Keratinocyte (primary cell): ENCODE results near the gene MRTFA. TPM values are rescaled to one million over a fixed set of nuclear protein-coding genes. Genes with fewer than 3 reads are reported as not detected.
"Not testable (repeated sequence)": the region's sequence is repeated elsewhere in the genome, so short reads cannot be mapped to it uniquely, and the experiment has no call there.

Experiments
- DNase-seq: peaks from one replicate; pipeline ENCODE4 v3.0.0-alpha.2; 2011; ENCODE audit warnings: low read depth, missing footprints, low spot score
- FAIRE-seq: peaks from 2 replicates; lab custom pipeline; 2011; peaks lifted over from hg19 to GRCh38; lab: Jason Lieb, UNC
- H2AFZ ChIP-seq: 2 replicates; pipeline ENCODE4 v1.6.0; 2012; ENCODE audit warnings: low read length, control low read depth, inconsistent platforms; ENCODE audit not compliant: control insufficient read depth
- H3K27ac ChIP-seq: 2 replicates; pipeline ENCODE4 v1.5.1; 2011; ENCODE audit warnings: low read length; ENCODE audit not compliant: control insufficient read depth, insufficient read depth
- H3K27me3 ChIP-seq: 3 replicates; pipeline ENCODE4 v1.6.0; 2011; ENCODE audit warnings: low read length; ENCODE audit not compliant: control insufficient read depth, insufficient read depth; ENCODE audit errors: extremely low read depth
- H3K36me3 ChIP-seq, 2 experiments: 2 replicates in 1 of 2; 3 replicates in 1 of 2; pipeline ENCODE4 v1.5.1; 2011; ENCODE audit warnings: low read length in 2 of 2, mild to moderate bottlenecking in 1 of 2; ENCODE audit not compliant: control insufficient read depth in 2 of 2, insufficient read depth in 2 of 2; ENCODE audit errors: extremely low read depth in 1 of 2
- H3K4me1 ChIP-seq: 3 replicates; pipeline ENCODE4 v1.5.1; 2011; ENCODE audit warnings: low read length; ENCODE audit not compliant: control insufficient read depth, insufficient read depth; ENCODE audit errors: extremely low read depth
- H3K4me2 ChIP-seq: 3 replicates; pipeline ENCODE4 v1.6.0; 2011; ENCODE audit warnings: low read depth, low read length; ENCODE audit not compliant: control insufficient read depth, insufficient read depth; ENCODE audit errors: extremely low read depth
- H3K4me3 ChIP-seq, 3 experiments: fragments of 200-600 bp in 1 of 3; sonication (generic) in 1 of 3; 2 replicates in 2 of 3; 3 replicates in 1 of 3; pipeline ENCODE4 v1.5.1; 2011 to 2016; ENCODE audit warnings: low read length in 3 of 3, mild to moderate bottlenecking in 3 of 3, control low read depth in 2 of 3, inconsistent platforms in 1 of 3, low read depth in 1 of 3, mixed read lengths in 1 of 3, mixed run types in 1 of 3, moderate library complexity in 1 of 3; ENCODE audit not compliant: control insufficient read depth in 2 of 3, insufficient read depth in 2 of 3; ENCODE audit errors: extremely low read depth in 1 of 3
- H3K79me2 ChIP-seq: 2 replicates; pipeline ENCODE4 v1.6.0; 2012; ENCODE audit warnings: low read length; ENCODE audit not compliant: control insufficient read depth, insufficient read depth
- H3K9ac ChIP-seq: 3 replicates; pipeline ENCODE4 v1.6.0; 2011; ENCODE audit warnings: low read length; ENCODE audit not compliant: control insufficient read depth, insufficient read depth; ENCODE audit errors: extremely low read depth
- H3K9me1 ChIP-seq: 3 replicates; pipeline ENCODE4 v1.6.0; 2011; ENCODE audit warnings: low read length; ENCODE audit not compliant: control insufficient read depth, insufficient read depth; ENCODE audit errors: extremely low read depth
- H3K9me3 ChIP-seq: 2 replicates; pipeline ENCODE4 v1.5.1; 2012; ENCODE audit warnings: low read depth, low read length; ENCODE audit not compliant: control insufficient read depth
- H4K20me1 ChIP-seq: 3 replicates; pipeline ENCODE4 v1.6.0; 2011; ENCODE audit warnings: low read length; ENCODE audit not compliant: control insufficient read depth, insufficient read depth; ENCODE audit errors: extremely low read depth
- EZH2 ChIP-seq: IDR thresholded peaks from one replicate; pipeline ENCODE4 v1.6.1; 2012; ENCODE audit warnings: inconsistent platforms, mild to moderate bottlenecking, low read length, moderate library complexity
- dilution Hi-C: fragments of 300-500 bp; cut with MboI; formaldehyde crosslinking; loops from one replicate; pipeline ENCODE4 v1.7.0; 2020; ENCODE audit warnings: low sequenced_read_pairs; ENCODE audit not compliant: extremely low pct_ligation_motif_present
- polyA plus RNA-seq, 5 experiments: library from polyadenylated mRNA; depleted of rRNA in 3 of 5; stranded (reverse) in 3 of 5; stranded (forward) in 1 of 5; unstranded in 1 of 5; fragments of >200 nt; gene quantifications; 1 replicate in 1 of 5; 2 replicates in 3 of 5; 3 replicates in 1 of 5; pipeline versions ENCODE4 v1.2.1 to v1.2.3, GENCODE V29; 2011 to 2012; ENCODE audit warnings: missing spikeins in 2 of 5, low read depth in 1 of 5, low replicate concordance in 1 of 5
- TF ChIP-seq, protein P1 (sequence below), 3 experiments: IDR thresholded peaks in 1 of 3; conservative IDR thresholded peaks in 1 of 3; optimal IDR thresholded peaks in 1 of 3; 2 replicates in 2 of 3; 3 replicates in 1 of 3; pipeline versions ENCODE3 to v1.5.1; 2011; ENCODE audit warnings: low read length in 3 of 3, mild to moderate bottlenecking in 3 of 3, moderate library complexity in 2 of 3, control low read depth in 1 of 3, inconsistent platforms in 1 of 3; ENCODE audit not compliant: insufficient read depth in 2 of 3; ENCODE audit errors: extremely low read depth in 1 of 3

The MRTFA gene
- polyA plus RNA-seq, 1 donor (not counting 4 experiments of a cell fraction or from before 2014, with no cell fraction given): 6.5 TPM

DNA sequence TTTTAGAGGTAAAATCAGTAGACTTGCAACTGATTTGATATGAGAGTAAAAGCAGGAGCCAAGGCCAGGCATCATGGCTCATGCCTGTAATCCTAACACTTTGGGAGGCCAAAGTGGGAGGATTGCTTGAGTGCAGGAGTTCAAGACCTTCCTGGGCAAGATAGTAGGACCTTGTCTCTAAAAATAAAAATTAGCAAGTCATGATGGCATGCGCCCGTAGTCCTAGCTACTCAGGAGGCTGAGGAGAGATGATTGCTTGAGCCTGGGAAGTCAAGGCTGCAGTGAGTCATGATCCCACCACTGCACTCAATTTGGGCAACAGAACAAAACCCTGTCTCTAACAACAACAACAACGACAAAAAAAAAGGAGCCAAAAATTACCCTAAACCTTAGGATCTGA lies 252.6 kb downstream of the MRTFA start:
- Histone ChIP-seq H3K4me2 (no peak overlapping the region), H3K9ac (no peak overlapping the region), H4K20me1 (no peaks in the 10 kb centered on the region), H3K27ac (no peak overlapping the region), H3K79me2 (peaks cover 45% of the 10 kb centered on the region), H3K36me3 (peaks cover 0 to 1% of the 10 kb centered on the region in 2 experiments), H3K4me3 (no peak overlapping the region), H3K27me3 (no peaks in the 10 kb centered on the region), H2AFZ (no peak overlapping the region), H3K9me1 (peaks cover 3% of the 10 kb centered on the region), H3K4me1 (no peaks in the 10 kb centered on the region), H3K9me3 (no peaks in the 10 kb centered on the region)
- FAIRE-seq (no peak), DNase-seq (no peak)
- no peak for TF ChIP-seq EZH2
- TF ChIP-seq, protein P1, sequence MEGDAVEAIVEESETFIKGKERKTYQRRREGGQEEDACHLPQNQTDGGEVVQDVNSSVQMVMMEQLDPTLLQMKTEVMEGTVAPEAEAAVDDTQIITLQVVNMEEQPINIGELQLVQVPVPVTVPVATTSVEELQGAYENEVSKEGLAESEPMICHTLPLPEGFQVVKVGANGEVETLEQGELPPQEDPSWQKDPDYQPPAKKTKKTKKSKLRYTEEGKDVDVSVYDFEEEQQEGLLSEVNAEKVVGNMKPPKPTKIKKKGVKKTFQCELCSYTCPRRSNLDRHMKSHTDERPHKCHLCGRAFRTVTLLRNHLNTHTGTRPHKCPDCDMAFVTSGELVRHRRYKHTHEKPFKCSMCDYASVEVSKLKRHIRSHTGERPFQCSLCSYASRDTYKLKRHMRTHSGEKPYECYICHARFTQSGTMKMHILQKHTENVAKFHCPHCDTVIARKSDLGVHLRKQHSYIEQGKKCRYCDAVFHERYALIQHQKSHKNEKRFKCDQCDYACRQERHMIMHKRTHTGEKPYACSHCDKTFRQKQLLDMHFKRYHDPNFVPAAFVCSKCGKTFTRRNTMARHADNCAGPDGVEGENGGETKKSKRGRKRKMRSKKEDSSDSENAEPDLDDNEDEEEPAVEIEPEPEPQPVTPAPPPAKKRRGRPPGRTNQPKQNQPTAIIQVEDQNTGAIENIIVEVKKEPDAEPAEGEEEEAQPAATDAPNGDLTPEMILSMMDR (optimal IDR thresholded peaks at IDR 0.05 in 1 of 3, IDR thresholded peaks at IDR 0.05 in 1 of 3, conservative IDR thresholded peaks at IDR 0.05 in 1 of 3; ENCODE audit: extremely low read depth in 1 of 3, insufficient read depth in 2 of 3, low read length in 3 of 3): no peak
- dilution Hi-C loops: no loop called here

DNA sequence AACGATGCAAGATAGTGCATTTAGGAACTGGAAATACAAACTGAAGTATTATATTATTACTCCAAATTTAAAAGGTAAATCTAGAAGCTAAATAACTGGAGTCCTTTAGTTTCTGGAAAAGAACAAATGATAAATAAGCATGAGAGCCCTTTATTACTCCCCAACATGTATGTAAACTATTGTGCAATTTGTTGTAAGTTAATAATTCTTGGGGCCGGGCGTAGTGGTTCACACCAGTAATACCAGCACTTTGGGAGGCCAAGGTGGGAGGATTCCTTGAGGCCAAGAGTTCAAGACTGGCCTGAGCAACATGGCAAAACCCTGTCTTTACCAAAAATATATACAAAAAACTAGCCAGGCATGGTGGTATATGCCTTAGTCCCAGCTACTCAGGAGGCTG lies 255.1 kb downstream of the MRTFA start:
- H4K20me1 ChIP-seq: no peaks in the 10 kb centered on the region
- peaks cover 11% of the 10 kb centered on the region for H3K4me1 ChIP-seq
- H3K36me3 ChIP-seq: no peaks in the 10 kb centered on the region
- H3K27me3 ChIP-seq: no peaks in the 10 kb centered on the region
- DNase-seq (no peak), FAIRE-seq (no peak)
- H3K4me2 ChIP-seq: no peak overlapping the region
- no peak overlapping the region for H2AFZ ChIP-seq
- no peak overlapping the region for H3K4me3 ChIP-seq
- TF ChIP-seq EZH2: no peak
- TF ChIP-seq, protein P1 (optimal IDR thresholded peaks at IDR 0.05 in 1 of 3, IDR thresholded peaks at IDR 0.05 in 1 of 3, conservative IDR thresholded peaks at IDR 0.05 in 1 of 3; ENCODE audit: extremely low read depth in 1 of 3, insufficient read depth in 2 of 3, low read length in 3 of 3): no peak
- H3K27ac ChIP-seq: no peak overlapping the region
- dilution Hi-C loops: no loop called here
- H3K79me2 ChIP-seq: peaks cover 55% of the 10 kb centered on the region
- no peaks in the 10 kb centered on the region for H3K9me3 ChIP-seq
- no peak overlapping the region for H3K9ac ChIP-seq
- H3K9me1 ChIP-seq: peaks cover 3% of the 10 kb centered on the region

DNA sequence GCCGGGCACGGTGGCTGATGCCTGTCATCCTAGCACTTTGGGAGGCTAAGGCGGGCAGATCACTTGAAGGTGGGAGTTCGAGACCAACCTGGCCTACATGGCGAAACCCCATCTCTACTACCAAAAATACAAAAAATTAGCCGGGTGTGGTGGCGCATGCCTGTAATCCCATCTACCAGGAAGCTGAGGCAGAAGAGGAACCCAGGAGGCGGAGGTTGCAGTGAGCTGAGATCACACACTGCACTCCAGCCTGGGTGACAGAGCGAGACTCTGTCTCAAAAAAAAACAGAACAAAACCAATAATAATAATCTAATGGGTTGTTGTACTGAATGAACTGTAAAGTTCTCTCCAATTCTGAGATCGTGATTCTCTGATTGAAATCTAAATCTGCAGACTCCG lies 258.1 kb downstream of the MRTFA start:
- peaks cover 52% of the 10 kb centered on the region for H3K79me2 ChIP-seq

More for the DNA sequence above, 258.1 kb downstream of the MRTFA start:
- FAIRE-seq, H3K9me3 ChIP-seq, H3K9me1 ChIP-seq, H2AFZ ChIP-seq, H3K4me3 ChIP-seq, H4K20me1 ChIP-seq, DNase-seq, H3K36me3 ChIP-seq, H3K27me3 ChIP-seq, dilution Hi-C loops: not testable (repeated sequence)
- Histone ChIP-seq H3K4me2 (peak overlapping the region; percentile 37), H3K9ac (peak overlapping the region; percentile 9), H3K27ac (peak overlapping the region; percentile 47), H3K4me1 (peaks cover 11% of the 10 kb centered on the region)
